Measurements from ENCODE around the gene TUBGCP6. TPM values are rescaled to one million over a fixed set of nuclear protein-coding genes. Genes with fewer than 3 reads are reported as not detected.

Gene TUBGCP6
- total RNA-seq, 1 donor from 2014 or later, result 52.1 TPM

GRCh38 chr22:50236731-50237409 lies 8.0 kb downstream of the TUBGCP6 start:
- H3K4me1 Mint-ChIP-seq (ENCODE audit: low read depth), result peaks cover 12% of the 10 kb centered on the region
- no peak for DNase-seq (ENCODE audit: low spot score)
- no peak overlapping the region for H3K4me3 Mint-ChIP-seq
- peaks cover 7% of the 10 kb centered on the region for H3K9me3 Mint-ChIP-seq
- no peak overlapping the region for H3K27ac Mint-ChIP-seq
- peaks cover 33% of the 10 kb centered on the region for H3K36me3 Mint-ChIP-seq (ENCODE audit: low read depth)
- intact Hi-C loops (cut with micrococcal nuclease), result loop anchor here (1.0 kb wide), 1 partner anchor 88 kb away; no protein-coding TSS in a partner anchor
- H3K27me3 Mint-ChIP-seq (ENCODE audit: insufficient read depth), result no peaks in the 10 kb centered on the region

DNA sequence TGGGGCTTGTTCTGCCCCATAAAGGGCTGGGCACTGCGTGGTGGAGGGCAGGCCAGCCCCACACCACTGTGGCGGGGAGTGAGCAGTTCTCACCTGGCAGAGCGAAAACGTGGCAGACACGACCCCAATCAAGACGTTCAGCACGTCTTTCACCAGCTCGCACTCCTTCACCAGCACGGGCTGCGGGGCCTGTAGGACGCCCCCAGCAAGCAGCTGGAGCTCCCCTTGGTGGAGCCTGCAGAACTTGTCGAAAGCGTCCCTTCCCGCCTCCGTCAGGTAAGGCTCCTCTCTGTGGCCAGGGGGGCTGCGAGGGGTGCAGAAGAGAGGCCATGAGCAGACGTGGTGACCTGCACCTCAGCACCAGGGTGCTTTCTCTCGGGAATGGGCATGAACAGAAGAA lies 11.6 kb downstream of the TUBGCP6 start:
- no peaks in the 10 kb centered on the region for H3K4me1 Mint-ChIP-seq (ENCODE audit: low read depth)
- H3K36me3 Mint-ChIP-seq (ENCODE audit: low read depth), result peaks cover 37% of the 10 kb centered on the region
- H3K27me3 Mint-ChIP-seq (ENCODE audit: insufficient read depth), result no peaks in the 10 kb centered on the region
- no peak overlapping the region for H3K4me3 Mint-ChIP-seq
- no peak for DNase-seq (ENCODE audit: low spot score)
- H3K9me3 Mint-ChIP-seq, result peaks cover 7% of the 10 kb centered on the region
- no peak overlapping the region for H3K27ac Mint-ChIP-seq
- intact Hi-C loops (cut with micrococcal nuclease), result no loop called here

GRCh38 chr22:50232481-50233151 lies 12.2 kb downstream of the TUBGCP6 start:
- intact Hi-C loops (cut with micrococcal nuclease), result no loop called here
- H3K36me3 Mint-ChIP-seq (ENCODE audit: low read depth), result peaks cover 32% of the 10 kb centered on the region
- no peak overlapping the region for H3K4me3 Mint-ChIP-seq
- DNase-seq (ENCODE audit: low spot score), result no peak
- H3K9me3 Mint-ChIP-seq, result peaks cover 7% of the 10 kb centered on the region
- H3K27ac Mint-ChIP-seq, result no peak overlapping the region
- H3K27me3 Mint-ChIP-seq (ENCODE audit: insufficient read depth), result no peaks in the 10 kb centered on the region
- no peaks in the 10 kb centered on the region for H3K4me1 Mint-ChIP-seq (ENCODE audit: low read depth)

GRCh38 chr22:50229370-50229769 lies 15.5 kb downstream of the TUBGCP6 start:
- Mint-ChIP-seq H3K4me3 (no peak overlapping the region), H3K9me3 (no peaks in the 10 kb centered on the region), H3K27ac (no peak overlapping the region), H3K27me3 (ENCODE audit: insufficient read depth) (no peaks in the 10 kb centered on the region), H3K36me3 (ENCODE audit: low read depth) (peaks cover 20% of the 10 kb centered on the region), H3K4me1 (ENCODE audit: low read depth) (no peaks in the 10 kb centered on the region)
- intact Hi-C loops (cut with micrococcal nuclease), result no loop called here
- no peak for DNase-seq (ENCODE audit: low spot score)

- H3K36me3 Mint-ChIP-seq (ENCODE audit: low read depth), result peaks cover 21% of the 10 kb centered on the region
- DNase-seq (ENCODE audit: low spot score), result no peak
- intact Hi-C loops (cut with micrococcal nuclease), result no loop called here
- H3K9me3 Mint-ChIP-seq, result no peaks in the 10 kb centered on the region
- no peaks in the 10 kb centered on the region for H3K4me1 Mint-ChIP-seq (ENCODE audit: low read depth)
- H3K27ac Mint-ChIP-seq, result no peak overlapping the region
- H3K27me3 Mint-ChIP-seq (ENCODE audit: insufficient read depth), result no peaks in the 10 kb centered on the region
- H3K4me3 Mint-ChIP-seq, result no peak overlapping the region
Measured at GRCh38 chr22:50228366-50228765, 16.5 kb downstream of the TUBGCP6 start.

GRCh38 chr22:50227579-50228215 lies 17.1 kb downstream of the TUBGCP6 start:
- H3K27ac Mint-ChIP-seq, result no peak overlapping the region

DNA sequence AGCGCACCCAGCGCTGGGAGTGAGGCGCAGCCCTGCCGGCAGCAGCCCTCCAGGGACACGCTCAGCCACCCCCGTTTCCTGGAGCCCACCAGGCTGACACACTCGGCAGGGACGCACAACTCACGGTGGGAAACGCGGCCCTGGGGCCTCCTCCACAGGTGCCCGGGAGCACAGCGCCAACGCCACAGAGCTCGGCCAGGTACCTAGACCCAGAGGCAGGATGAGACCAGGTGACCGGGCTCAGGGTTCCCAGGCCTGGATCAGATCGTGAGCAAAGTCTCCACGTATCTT lies 18.0 kb downstream of the TUBGCP6 start:
- Mint-ChIP-seq H3K27me3 (ENCODE audit: insufficient read depth) (no peaks in the 10 kb centered on the region), H3K4me3 (no peak overlapping the region), H3K9me3 (no peaks in the 10 kb centered on the region), H3K27ac (no peak overlapping the region), H3K36me3 (ENCODE audit: low read depth) (peaks cover 28% of the 10 kb centered on the region), H3K4me1 (ENCODE audit: low read depth) (no peaks in the 10 kb centered on the region)
- DNase-seq (ENCODE audit: low spot score), result no peak
- intact Hi-C loops (cut with micrococcal nuclease), result no loop called here

More at GRCh38 chr22:50227579-50228215, 17.1 kb downstream of the TUBGCP6 start:
- intact Hi-C loops (cut with micrococcal nuclease), result no loop called here
- peaks cover 26% of the 10 kb centered on the region for H3K36me3 Mint-ChIP-seq (ENCODE audit: low read depth)
- no peak overlapping the region for H3K4me3 Mint-ChIP-seq
- H3K4me1 Mint-ChIP-seq (ENCODE audit: low read depth), result no peaks in the 10 kb centered on the region
- DNase-seq (ENCODE audit: low spot score), result no peak
- H3K27me3 Mint-ChIP-seq (ENCODE audit: insufficient read depth), result no peaks in the 10 kb centered on the region
- H3K9me3 Mint-ChIP-seq, result no peaks in the 10 kb centered on the region

DNA sequence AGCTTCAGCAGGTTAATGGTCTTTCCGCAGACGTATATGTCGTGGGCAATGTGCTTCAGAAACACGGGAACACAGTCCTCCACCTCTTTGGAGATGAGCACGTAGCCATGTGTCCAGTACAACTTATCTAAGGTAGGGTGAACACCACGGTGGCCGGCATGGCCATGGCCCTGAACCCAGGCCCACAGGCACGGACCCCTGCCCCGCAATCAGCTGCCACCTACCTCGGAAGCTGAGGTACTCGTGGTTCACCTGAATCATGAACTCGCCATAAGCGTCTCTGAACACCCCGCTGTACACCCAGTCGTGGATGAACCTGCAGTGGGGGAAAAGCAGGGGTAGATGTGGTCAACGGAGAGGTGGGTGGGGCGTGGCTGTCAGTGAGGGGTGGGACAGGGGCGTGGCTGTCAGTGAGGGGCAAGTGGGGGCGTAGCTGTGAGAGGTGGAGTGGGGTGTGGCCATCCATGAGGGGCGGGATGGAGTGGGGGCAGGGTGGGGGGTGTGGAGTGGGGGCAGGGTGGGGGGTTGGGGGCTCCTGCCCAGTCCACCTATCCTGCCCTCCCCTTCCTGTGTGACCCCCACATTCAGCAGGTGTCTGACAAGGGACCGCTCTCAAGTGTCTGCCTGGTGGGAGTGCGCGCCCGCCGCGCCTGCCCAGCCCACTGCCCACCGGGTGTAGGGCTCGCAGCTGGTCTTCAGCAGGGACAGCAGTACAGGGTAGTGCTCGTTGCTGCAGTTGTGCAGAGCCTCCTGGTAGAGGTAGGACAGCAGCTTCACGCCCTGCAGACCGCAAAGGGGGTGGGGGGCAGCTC lies 18.6 kb downstream of the TUBGCP6 start:
- intact Hi-C loops (cut with micrococcal nuclease), result no loop called here
- H3K36me3 Mint-ChIP-seq (ENCODE audit: low read depth), result peaks cover 28% of the 10 kb centered on the region
- H3K9me3 Mint-ChIP-seq, result no peaks in the 10 kb centered on the region
- DNase-seq (ENCODE audit: low spot score), result no peak
- no peaks in the 10 kb centered on the region for H3K27me3 Mint-ChIP-seq (ENCODE audit: insufficient read depth)
- no peak overlapping the region for H3K4me3 Mint-ChIP-seq
- H3K4me1 Mint-ChIP-seq (ENCODE audit: low read depth), result no peaks in the 10 kb centered on the region
- H3K27ac Mint-ChIP-seq, result no peak overlapping the region

GRCh38 chr22:50225200-50225969 lies 19.4 kb downstream of the TUBGCP6 start:
- Mint-ChIP-seq H3K36me3 (ENCODE audit: low read depth) (peaks cover 31% of the 10 kb centered on the region), H3K27me3 (ENCODE audit: insufficient read depth) (no peaks in the 10 kb centered on the region), H3K27ac (no peak overlapping the region), H3K4me1 (ENCODE audit: low read depth) (no peaks in the 10 kb centered on the region), H3K4me3 (no peak overlapping the region), H3K9me3 (no peaks in the 10 kb centered on the region)
- DNase-seq (ENCODE audit: low spot score), result no peak
- intact Hi-C loops (cut with micrococcal nuclease), result no loop called here

- H3K9me3 Mint-ChIP-seq, result no peaks in the 10 kb centered on the region
- DNase-seq (ENCODE audit: low spot score), result no peak
- no peak overlapping the region for H3K4me3 Mint-ChIP-seq
- H3K27me3 Mint-ChIP-seq (ENCODE audit: insufficient read depth), result no peaks in the 10 kb centered on the region
- no peaks in the 10 kb centered on the region for H3K4me1 Mint-ChIP-seq (ENCODE audit: low read depth)
- H3K36me3 Mint-ChIP-seq (ENCODE audit: low read depth), result peaks cover 28% of the 10 kb centered on the region
- intact Hi-C loops (cut with micrococcal nuclease), result no loop called here
- H3K27ac Mint-ChIP-seq, result no peak overlapping the region
Measured at GRCh38 chr22:50224071-50224470, 20.8 kb downstream of the TUBGCP6 start.

GRCh38 chr22:50222508-50222907 lies 22.3 kb downstream of the TUBGCP6 start:
- no peaks in the 10 kb centered on the region for H3K4me1 Mint-ChIP-seq (ENCODE audit: low read depth)
- intact Hi-C loops (cut with micrococcal nuclease), result no loop called here
- H3K9me3 Mint-ChIP-seq, result no peaks in the 10 kb centered on the region
- H3K27me3 Mint-ChIP-seq (ENCODE audit: insufficient read depth), result no peaks in the 10 kb centered on the region
- no peak overlapping the region for H3K27ac Mint-ChIP-seq
- DNase-seq (ENCODE audit: low spot score), result no peak
- H3K4me3 Mint-ChIP-seq, result no peak overlapping the region
- peaks cover 24% of the 10 kb centered on the region for H3K36me3 Mint-ChIP-seq (ENCODE audit: low read depth)
